Left forelimb (tissue), 1 donor: ENCODE results near the gene IFNG-AS1.

Experiments
- DNase-seq: peaks from one replicate; pipeline ENCODE4 v3.0.0-alpha.2; 2018; ENCODE audit warnings: low spot score

IFNG-AS1 gene

DNA sequence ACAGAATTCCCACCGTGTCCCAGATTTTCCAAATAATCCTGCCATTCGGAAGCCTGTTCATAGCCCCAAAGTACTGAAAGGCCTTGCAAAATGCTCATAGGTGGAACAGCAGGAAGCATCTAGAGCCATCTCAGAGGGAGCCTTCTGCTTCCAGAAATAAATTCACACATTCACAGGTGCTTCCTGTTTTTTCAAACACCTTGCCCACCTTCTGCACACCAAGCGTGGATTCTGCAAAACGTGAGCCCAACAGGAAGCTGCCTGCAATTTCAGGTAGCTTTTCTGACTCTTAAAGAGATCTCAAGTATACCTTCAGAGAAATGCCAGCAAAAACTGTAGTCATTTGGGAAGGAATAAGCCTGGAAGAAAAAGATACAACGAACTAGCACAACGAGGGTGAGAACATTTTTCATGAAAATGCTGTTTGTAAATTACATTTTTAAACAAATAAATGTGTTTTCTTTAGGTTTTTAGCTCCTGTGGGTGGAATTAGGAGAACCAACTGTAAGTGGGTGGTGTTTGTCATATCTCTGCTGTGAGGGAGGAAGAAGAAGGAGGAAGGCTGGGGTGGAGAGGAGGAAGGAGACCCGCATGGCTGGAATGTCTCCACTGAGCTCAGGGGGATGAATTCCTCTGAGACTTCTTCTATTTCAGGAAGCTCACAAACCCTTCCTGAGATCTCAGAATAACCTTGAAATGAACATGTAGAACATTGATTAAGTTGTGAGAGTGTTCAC lies at the start of gene IFNG-AS1:
IFNG-AS1 (plus strand) TSS at position 264 of the 737 bp plus-strand sequence.
- no peak for DNase-seq

DNA sequence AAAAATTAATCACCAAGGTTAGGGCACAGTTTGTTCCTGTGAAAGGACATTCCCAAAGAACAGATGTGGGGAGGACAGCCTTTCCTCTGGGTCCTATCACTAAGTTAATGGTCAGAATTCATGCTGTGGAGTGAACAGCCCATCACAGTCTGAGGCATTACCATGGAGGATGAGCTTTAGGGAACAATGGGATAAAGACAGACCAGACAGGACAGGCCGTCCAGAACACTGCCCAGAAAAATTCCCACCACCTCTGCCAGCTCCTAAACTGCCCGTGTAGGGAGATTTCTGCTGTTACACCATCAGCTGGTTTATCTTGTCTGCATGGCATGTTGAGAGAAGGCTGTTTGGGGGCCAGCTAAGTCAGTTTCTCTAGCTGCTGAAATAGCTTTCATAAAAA lies 49.6 kb upstream of the IFNG-AS1 start:
- no peak for DNase-seq

DNA sequence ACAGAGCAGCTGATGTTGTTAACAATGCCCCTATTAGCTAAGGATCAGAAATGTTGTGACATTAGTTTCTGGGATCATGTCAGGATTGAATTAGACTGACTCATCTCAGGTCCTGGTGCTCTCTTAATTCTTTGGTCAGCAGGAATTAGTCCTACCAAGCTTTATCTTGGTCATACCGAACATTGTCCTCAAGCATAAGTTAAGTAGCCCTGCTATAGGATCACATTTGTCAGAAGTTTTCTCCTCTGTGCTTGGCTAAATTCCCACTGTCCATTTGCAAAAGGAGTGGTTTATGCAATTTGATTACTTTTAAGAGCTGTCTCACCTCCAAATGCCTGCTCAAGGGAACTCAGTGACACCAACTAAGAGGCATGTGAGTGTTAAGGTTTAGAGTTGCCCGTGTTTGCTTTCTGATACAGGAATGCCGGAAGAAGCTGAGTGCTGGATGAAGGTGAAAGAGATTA lies 48.4 kb upstream of the IFNG-AS1 start:
- no peak for DNase-seq

DNA sequence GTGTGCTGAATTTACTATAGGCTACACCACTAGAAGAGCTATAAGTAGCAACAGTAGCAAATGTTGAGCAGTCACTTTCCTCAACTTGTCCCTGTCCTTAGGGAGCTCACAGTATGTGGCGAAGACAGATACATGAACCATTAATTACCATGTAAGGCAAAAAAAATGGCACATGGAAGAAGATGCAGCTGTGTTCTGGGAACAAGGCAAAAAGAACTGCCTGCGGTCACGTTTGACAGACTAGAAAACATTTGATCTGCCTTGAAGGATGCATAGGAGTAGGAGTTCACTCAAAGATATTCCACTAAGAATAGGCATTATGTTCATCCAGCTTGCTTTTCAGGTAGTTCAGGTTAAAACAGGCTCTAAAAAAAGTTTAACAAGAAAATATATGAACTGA lies 46.5 kb upstream of the IFNG-AS1 start:
- DNase-seq, result no peak

DNA sequence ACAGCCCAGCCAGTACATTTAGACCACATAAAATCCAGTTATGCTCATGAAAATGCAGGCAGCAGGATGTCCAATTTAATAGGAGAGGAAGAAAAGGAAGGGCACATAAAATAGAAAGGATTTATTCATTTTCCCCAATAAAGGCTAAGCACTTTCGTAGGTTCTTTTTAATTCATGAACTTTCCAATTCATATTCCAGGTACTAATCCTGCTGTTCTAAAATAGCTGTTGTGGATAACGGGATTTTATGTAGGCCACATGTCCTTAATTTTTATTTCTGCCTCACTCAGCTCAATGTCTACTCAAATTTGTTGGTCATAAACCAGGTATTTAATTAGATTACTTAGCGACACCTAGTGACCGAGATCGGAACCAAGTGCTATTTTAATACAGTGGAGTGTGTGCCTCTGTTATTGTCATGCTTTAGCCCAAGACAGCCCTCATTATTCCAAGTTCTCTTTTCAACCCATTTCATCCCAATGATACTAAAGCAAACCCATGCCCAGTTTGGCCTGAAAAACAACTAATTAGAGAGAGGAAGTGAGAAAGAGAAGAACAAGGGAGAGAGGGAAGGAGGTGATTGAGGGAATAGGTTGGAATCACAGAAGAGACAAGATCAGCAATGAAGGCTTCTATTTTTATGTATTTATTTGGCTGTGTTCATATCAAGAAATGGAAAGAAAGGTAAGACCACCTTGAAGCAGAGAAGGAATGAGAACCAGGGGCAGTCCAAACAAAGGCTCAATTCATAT lies 45.9 kb upstream of the IFNG-AS1 start:
- DNase-seq, result no peak

DNA sequence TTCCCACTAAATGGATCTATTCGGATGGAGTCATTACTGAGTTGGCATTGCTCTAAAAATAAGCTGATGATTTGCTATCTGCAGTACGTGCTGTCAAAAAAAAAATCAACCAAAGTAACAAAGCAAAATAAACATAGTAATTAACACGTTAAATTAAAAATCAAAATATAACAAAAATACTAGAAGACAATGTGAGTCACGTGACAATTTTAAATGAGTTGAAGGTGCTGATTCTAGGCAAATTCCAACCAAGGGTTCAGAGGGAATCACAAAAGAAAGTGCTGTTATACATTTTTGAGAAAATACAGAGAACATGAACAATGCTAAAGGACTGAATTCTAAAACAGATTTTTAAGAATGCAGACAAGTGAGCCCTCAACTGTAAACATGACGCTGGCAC lies 45.2 kb upstream of the IFNG-AS1 start:
- no peak for DNase-seq

DNA sequence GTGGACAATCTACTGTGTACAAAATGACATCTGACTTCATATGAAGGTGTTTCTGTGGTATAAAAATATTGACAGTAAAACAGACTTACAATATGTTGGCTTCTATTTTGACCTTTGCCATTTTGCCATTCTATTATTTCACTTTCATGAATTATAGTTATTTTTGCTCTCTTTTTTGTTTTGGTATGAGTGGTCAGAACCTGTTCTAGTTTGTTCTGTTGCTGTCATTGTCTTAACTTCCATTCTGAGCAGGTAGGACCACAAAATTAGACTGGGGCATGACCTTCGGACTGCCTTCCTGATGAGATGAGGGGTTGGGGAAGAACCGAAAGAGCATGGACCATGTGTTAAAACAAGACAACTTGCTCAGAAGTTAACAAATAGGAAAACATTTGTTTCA lies 36.5 kb upstream of the IFNG-AS1 start:
- no peak for DNase-seq

DNA sequence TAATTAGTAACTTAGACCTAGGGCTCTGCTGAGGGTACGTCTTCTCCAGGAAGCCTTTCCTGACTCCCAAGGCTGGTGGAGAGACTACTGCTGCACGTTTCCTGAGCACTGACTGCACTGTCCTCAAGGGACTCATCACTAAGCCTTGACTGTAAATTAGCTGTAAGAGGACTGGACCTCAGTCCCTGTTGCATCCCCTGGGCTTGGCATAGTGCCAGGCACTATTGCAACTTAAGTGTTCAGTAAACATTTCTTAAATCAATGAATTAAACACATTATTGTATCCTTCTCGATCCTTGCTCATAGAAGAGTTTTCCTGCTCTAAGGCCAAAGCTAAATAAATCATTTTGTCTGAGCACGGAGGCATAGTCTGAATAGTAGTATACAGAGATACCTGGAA lies 31.9 kb upstream of the IFNG-AS1 start:
- DNase-seq, result no peak

DNA sequence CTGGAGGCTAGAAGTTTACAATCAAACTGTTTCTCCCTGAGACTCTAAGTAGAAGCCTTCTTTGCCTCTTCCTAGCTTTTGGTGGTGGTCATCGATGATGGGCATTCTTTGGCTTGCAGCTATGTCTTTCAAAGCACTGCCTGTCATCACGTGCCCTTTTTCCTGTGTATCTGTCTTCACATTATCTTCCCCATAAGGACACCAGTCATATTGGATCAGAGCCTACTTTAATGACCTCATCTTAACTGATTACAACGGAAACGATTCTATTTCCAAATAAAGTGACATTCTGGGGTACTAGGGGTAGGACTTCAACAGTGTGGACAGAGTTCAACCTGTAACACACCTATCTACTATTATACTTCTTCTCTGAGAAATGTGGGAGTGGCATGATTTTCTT lies 31.1 kb upstream of the IFNG-AS1 start:
- DNase-seq, result no peak

DNA sequence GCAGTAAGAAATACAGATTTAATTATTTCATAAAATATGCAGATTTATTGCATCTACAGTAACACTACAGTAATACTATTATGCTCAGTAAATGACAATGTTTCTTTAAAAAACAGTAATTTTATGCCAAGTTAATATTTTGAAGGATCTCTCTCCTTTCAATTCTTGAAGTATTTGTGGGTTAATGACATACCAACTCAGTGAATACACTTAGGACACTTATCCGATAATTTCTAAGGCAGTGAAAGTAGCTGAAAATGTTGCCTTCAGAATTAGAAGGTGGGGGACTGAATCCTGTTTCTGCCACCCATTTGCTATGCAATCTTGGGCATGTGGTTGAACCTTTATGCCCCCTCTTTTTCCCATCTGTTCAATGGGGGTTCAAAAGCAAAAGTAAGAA lies 24.8 kb upstream of the IFNG-AS1 start:
- no peak for DNase-seq

DNA sequence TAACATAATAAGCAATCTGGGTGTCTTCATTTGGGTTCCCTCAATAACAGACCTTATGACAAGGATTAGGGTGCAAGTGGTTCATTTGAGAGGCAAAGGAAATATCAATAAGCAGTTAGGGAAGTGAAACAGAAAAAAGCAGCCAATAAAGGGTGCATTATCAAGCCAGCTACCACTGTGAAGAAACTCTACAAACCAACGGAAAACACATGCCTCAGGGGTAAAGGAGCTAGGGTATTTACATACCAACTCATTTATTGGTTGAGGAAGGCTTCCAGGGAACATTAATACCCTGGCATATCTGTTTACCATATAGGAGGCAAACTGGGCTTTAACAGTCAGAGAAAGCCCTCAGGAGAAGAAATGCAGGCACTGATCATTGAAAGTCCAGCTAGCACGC lies 22.7 kb upstream of the IFNG-AS1 start:
- no peak for DNase-seq

DNA sequence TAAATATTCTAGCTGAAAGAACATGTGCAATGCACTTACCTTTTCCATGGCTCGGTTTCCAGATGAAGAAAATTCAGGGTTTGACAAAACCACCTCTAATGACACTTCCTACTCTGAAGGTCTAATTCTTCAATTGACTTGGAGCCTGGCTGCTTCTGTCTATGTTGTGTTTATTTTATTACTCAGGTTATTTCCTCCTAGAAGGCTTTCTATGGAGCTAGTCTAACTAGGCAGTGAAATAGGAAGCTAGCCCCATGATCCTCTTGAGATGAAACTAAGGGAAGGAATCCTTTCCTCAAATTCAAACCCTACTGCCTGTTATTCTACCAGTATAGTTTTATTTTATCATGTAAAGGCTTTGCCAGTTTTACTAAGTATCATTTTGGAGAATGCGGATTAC lies 20.9 kb upstream of the IFNG-AS1 start:
- DNase-seq, result no peak

DNA sequence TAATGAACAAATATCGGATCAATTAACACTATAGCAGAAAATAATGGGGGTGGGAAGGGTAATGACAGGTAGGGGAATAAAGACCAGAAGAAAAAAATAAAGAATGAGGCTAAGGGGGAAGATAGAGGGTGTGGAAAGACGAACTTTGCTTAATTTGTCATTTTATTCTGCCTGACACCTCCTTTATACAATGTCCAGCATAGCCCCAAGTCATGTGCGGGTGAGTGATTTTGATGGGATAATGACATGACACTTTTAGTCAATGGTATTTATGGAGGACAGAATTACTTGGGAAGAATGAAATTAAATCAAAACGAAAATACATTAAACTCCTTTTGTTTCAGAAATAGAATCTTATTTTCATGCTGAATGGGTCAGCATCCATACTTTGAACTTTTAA lies 20.5 kb upstream of the IFNG-AS1 start:
- no peak for DNase-seq

DNA sequence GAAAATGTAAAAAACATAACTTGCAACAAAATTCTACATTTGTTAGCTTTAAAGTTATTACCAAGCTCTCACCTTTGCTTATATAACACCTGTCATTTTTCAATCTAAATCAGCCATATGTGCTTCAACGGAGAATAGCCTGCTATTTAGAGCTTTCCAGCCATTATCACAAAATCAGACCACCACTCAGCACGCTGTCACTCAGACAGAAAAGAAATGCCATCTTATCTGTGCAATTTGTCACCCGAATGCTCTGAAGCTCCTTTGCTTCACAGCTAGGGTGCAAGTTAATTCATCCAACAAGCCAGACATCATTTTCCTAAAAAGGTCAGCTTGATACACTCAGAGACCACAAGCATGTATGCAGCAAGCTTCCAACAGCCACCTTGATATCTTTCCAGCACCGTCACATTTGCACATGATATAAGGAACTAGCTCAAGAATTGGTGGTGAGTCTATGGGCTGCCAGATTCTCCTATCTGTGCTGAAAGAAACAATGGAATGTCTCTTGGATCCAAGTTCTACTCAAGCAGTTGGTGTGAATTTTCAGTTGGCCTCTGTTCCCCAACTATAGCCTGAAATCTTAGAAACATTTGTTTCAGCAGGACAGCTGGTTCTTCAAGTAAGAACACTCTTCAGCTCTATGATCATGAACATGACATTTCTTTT lies 20.0 kb upstream of the IFNG-AS1 start:
- no peak for DNase-seq

DNA sequence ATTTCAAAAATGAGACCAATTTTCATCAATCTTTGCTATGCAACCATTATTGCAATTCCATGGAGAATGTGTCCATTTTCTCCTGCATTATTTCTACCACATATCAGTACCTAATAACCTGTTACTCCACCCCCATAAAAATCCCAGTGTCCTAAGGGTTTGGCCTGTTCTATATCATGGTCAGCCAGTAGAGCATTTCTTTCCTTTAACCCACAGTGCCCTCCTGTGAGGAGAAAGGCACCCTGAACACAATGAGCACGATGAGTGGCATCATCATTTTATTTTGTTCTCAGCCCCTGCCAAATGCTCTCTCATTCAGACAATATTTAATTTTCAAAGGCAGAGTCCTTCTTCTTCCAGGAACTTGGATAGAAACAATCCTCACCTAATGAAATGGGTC lies 11.6 kb upstream of the IFNG-AS1 start:
- no peak for DNase-seq

DNA sequence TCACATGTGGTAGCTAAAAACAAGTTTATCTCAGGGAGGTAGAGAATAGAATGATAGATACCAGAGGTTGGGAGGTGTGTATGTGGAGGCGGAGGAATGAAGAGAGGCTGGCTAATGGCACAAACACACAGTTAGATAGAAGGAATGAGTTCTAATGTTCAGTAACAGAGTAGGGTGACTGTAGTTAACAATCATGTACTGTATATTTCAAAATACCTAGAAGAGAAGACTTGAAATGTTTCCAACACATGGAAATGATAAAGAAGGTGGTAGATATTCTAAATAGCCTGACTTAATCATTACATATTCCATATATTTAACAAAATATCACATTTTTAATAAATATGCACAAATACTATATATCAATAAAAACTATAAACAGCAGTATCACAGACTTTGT lies 8.9 kb upstream of the IFNG-AS1 start:
- DNase-seq, result no peak

DNA sequence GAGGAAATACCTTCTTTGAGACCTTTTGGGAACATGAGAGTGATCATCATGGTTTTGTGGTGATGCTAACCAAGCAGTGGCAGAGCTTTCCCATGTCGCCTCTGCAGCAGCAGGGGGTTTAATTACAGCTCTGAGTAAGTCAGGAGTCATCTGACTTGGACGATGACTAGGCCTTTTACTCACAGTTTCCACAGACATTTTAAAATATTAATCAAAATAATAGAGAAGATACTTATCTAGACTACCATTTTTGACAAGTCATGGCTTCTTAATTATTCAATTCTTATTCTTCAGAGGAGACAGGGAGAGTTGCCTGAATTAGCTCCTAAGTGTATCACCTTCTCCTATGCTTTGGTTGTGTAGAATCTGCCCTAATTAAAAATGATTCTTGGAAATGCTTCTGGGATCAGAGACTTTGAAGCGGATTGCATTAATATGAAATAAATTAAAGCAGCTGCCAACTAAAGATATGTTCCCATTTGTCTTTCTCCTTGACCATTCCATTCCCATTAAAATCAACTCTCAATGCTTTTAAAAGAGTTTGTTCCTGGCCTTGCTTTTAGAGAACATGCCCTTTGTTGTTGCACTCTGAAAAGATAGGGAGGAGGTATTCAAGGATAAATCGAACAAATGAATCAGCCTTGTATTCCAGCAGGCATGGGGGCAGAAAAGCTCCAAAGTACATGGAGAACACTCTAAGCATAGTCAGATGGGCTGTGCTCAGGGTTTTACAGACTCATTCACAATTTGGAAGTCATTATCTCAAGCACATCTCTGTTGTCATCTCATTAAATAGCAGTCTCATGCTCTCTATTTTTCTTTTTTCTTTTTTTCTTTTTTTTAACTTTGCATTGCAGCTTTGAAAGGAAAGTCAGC lies 7.7 kb upstream of the IFNG-AS1 start:
- DNase-seq, result no peak

DNA sequence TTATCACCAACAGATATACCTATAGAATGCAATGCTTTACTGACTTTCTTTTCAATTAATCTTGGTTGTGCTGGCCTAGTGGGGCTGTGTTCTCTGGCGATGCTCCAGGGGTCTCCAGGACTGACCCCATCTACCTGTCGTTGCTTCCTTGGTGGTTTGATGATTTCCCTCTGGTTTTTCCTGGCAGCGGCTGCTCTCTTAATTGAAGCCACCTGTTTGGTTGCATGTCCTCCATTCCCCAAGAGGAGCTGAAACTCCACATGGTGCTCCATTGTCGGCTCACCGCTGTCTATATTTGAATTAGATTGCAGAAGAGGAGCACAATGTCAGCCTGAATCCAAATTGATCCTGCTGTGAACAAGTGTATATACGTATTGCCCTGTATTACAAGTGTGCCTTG lies 7.1 kb upstream of the IFNG-AS1 start:
- no peak for DNase-seq

DNA sequence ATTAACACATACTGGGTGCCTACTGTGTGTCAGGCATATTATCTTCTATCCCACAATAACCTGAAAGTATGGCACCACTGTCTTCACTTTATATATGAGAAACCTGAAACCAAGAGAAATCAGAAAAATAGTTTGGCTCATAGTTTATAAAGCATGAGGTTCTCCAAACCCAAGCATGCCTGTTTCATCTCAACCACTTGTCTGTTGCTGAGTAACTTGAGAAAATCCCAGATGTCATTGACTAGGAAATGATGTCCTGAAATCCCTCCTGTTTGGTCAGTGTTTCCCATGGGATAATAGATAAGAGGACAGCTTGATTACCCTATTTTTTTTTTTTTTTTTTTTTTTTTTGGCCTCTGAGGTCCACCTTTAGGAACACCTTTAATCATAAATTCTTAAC lies 2.6 kb upstream of the IFNG-AS1 start:
- DNase-seq, result no peak

DNA sequence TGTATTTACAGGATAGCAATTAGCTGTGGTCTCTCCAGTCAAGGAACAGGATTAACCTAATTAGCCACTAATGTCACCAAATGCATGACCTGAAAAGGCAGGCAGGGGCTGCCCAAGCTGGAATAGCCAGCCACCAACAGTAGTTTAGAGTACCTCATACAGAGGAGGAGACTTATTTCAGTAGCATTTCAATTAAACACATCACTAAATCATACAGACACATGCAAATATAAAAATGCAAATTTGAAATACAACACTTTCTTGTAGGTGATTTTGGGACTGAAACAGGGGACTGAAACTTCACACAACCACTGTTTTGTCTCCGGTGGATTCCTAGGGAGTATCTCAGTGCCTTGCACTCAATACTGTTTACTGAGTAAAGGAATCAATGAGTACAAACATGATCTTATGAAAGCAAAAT lies 636 bp upstream of the IFNG-AS1 start:
- DNase-seq, result no peak

DNA sequence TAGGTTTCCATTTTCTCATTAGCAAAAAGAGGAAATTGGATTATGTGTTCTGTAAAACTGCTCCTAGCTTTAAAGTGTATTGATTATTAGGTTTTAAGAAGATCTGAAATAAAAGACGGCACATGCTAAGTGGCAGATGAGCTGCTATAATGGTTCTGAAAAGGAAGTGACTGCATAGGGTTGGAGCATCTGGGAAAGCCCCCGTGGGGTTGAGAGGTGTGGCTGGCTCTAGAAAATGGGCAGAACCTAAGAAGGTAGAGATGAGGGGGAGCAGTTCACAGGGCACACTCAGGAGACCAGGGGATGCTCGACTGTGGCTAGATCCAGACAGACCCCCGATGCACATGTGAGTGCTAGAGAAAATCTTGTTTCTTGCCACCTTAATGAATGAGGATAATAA lies 1.9 kb downstream of the IFNG-AS1 start:
- no peak for DNase-seq

DNA sequence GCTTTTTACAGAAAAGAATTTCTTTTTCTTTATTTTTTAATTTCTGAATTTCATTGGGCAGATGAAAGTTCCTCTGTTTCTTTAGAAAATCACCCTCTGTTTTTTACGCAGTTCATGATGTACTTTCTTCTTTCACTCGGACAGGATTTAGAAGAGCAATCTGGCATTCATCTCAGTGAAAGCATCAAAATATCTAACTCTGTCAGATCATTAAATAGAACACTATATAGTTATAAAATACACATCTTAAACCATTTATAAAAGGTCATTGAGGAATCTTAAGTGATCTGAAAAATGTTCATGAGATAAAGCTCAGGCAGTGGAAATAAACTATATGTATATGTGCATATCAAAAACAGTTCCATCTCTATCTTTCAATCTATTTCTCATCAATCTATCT lies 3.9 kb downstream of the IFNG-AS1 start:
- no peak for DNase-seq
